Measurements from ENCODE around the gene GPR27.
A peak's percentile ranks its signal among the peaks of the same experiment; 100 is the strongest.

GPR27 gene

DNA sequence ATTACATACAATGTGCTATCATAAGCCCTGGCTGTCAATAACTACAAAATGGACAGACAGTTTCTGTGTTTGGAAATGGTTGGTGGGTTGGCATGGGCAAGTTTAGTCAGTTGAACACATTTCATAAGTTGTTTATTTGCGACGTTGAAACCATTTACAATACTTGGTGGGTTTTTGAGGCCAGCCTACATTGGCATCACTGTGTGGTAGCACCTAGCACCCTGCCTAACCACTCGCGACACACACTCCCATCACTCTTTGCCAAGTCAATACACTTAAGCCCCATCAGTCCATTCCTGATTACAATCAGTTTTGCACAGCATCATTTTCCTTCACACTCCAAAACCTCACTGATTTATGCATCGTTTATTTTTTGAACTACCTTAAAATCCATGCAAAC lies 17.5 kb downstream of the GPR27 start:
- H3K27ac ChIP-seq (ENCODE audit: low read depth, low read length): no peak overlapping the region
- H3K36me3 ChIP-seq (ENCODE audit: control insufficient read depth, insufficient read depth, low read length): no peaks in the 10 kb centered on the region
- H3K27me3 ChIP-seq (ENCODE audit: control insufficient read depth, insufficient read depth, low read length): no peaks in the 10 kb centered on the region
- no peak overlapping the region for H3K9ac ChIP-seq (ENCODE audit: low read length)
- H3K4me1 ChIP-seq (ENCODE audit: control insufficient read depth, insufficient read depth, low read length): peaks cover 33% of the 10 kb centered on the region
- no peaks in the 10 kb centered on the region for H3K9me3 ChIP-seq (ENCODE audit: control insufficient read depth, insufficient read depth, low read depth, low read length)
- H3K4me3 ChIP-seq (ENCODE audit: low read depth, low read length): no peak overlapping the region

DNA sequence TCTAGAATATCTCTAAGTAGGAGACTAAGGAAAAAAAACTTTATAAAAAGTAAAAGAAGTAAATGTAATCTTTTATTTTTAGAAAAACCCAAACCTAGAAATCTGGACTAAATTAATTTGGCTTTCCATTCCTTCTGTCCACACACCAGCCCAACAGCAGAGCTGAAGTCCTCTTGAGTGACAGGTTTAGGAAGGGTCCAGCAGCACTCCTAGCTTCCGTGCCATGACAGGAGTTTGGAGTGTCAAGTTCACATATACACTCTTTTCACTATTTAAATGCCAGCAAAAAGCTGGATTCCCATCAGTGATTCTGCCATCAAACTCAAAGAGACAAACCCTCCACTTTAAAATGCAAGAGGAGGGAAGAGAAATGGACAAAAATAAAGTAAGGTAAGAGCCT lies 18.2 kb downstream of the GPR27 start:
- peaks cover 33% of the 10 kb centered on the region for H3K4me1 ChIP-seq (ENCODE audit: control insufficient read depth, insufficient read depth, low read length)
- no peaks in the 10 kb centered on the region for H3K36me3 ChIP-seq (ENCODE audit: control insufficient read depth, insufficient read depth, low read length)
- no peak overlapping the region for H3K4me3 ChIP-seq (ENCODE audit: low read depth, low read length)
- H3K9ac ChIP-seq (ENCODE audit: low read length): no peak overlapping the region
- H3K27me3 ChIP-seq (ENCODE audit: control insufficient read depth, insufficient read depth, low read length): no peaks in the 10 kb centered on the region
- no peaks in the 10 kb centered on the region for H3K9me3 ChIP-seq (ENCODE audit: control insufficient read depth, insufficient read depth, low read depth, low read length)
- no peak overlapping the region for H3K27ac ChIP-seq (ENCODE audit: low read depth, low read length)

DNA sequence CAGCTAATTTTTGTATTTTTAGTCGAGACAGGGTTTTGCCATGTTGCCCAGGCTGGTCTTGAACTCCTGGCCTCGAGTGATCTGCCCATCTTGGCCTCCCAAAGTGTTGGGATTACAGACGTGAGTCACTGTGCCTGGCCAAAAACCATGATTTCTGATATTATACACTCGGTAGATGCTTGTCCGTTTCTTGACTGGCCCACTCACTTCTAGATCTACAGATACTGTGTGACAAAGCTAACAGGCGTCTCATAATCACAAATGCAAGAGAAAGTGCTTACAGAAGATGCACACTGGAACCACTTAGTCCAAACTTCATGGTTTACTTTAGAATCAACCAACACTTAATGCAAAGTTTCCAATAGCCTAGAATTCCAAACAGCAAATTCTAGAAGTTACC lies 22.9 kb downstream of the GPR27 start:
- peaks cover 5% of the 10 kb centered on the region for H3K27me3 ChIP-seq (ENCODE audit: control insufficient read depth, insufficient read depth, low read length)
- H3K4me1 ChIP-seq (ENCODE audit: control insufficient read depth, insufficient read depth, low read length): peaks cover 41% of the 10 kb centered on the region
- H3K9me3 ChIP-seq (ENCODE audit: control insufficient read depth, insufficient read depth, low read depth, low read length): no peaks in the 10 kb centered on the region
- H3K36me3 ChIP-seq (ENCODE audit: control insufficient read depth, insufficient read depth, low read length): no peaks in the 10 kb centered on the region
- no peak overlapping the region for H3K27ac ChIP-seq (ENCODE audit: low read depth, low read length)
- no peak overlapping the region for H3K4me3 ChIP-seq (ENCODE audit: low read depth, low read length)
- H3K9ac ChIP-seq (ENCODE audit: low read length): no peak overlapping the region

DNA sequence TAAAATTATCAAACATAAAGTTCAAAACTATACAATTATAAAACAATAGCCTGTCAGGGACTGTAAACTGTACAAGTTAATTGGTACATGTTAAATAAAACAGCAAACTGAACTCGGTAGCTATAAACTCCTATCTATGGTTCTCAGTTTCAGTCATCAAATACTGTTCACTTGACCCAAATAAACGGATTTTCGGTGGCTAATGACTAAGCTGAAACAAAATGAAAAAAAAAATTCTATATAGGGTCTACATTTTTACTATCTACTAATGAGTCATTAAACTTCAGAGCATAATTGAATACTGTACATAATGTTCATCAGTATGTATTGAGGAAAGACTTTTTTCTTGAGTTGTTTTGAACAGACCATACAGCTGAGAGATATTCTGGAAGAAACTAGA lies 24.7 kb downstream of the GPR27 start:
- H3K4me3 ChIP-seq (ENCODE audit: low read depth, low read length): no peak overlapping the region

DNA sequence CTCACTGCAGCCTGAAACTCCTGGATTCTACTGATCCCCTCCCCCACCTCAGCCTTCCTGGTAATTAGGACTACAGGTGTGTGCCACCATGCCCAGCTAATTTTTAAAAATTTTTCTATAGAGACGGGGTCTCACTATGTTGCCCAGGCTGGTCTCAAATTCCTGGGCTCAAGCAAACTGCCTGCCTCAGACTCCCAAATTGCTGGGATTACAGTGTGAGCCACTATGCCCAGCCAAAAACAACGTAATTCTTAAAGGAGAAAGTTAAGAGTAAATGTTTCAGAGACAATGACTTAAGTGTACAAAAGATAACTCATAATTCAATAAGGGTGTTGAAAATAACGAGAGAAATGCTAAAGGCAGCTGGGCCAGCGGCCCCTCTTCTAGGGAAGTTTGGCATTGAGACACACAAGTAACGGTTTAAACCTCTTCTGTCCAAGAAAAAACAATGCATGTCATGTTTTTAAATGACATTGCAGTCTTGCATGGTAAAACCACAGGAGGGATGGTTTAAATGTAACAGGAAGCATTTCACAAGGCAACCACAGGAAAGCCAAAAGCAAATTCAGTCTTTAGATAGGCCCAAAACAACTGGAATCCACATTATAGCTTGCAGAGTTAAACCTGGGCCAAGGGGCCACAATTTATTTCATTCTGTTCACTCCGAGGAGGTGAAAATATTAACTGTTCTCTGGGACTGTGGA lies 26.2 kb downstream of the GPR27 start:
- peaks cover 26% of the 10 kb centered on the region for H3K4me1 ChIP-seq (ENCODE audit: control insufficient read depth, insufficient read depth, low read length)

More for the DNA sequence above, 24.7 kb downstream of the GPR27 start:
- Histone ChIP-seq H3K9ac (ENCODE audit: low read length) (no peak overlapping the region), H3K36me3 (ENCODE audit: control insufficient read depth, insufficient read depth, low read length) (no peaks in the 10 kb centered on the region), H3K27ac (ENCODE audit: low read depth, low read length) (no peak overlapping the region), H3K27me3 (ENCODE audit: control insufficient read depth, insufficient read depth, low read length) (peaks cover 23% of the 10 kb centered on the region), H3K9me3 (ENCODE audit: control insufficient read depth, insufficient read depth, low read depth, low read length) (no peaks in the 10 kb centered on the region), H3K4me1 (ENCODE audit: control insufficient read depth, insufficient read depth, low read length) (peaks cover 28% of the 10 kb centered on the region)

DNA sequence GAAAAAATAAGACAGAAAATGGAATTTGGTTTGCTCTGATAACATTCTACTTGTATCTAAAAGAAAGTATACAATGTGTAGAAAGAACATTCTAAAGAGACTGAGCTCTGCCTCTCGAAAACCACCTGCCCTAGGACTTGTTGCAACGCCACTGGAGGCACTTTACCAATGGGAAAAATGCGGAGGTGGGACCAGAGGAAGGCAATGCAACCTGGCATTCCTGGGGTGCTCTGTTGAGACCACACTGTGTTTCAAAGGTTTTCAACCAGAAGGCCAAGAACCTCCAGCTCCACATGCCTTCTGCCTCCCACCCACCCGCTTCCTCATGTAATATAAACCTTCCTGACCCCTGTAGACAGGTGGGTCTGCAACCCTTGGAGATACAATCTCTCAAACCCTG lies 26.8 kb downstream of the GPR27 start:
- Histone ChIP-seq H3K27ac (ENCODE audit: low read depth, low read length) (0 out of 2 replicates have a peak overlapping the region, but pooled peaks have one; percentile 43), H3K9ac (ENCODE audit: low read length) (no peak overlapping the region), H3K9me3 (ENCODE audit: control insufficient read depth, insufficient read depth, low read depth, low read length) (no peaks in the 10 kb centered on the region), H3K27me3 (ENCODE audit: control insufficient read depth, insufficient read depth, low read length) (peaks cover 44% of the 10 kb centered on the region), H3K36me3 (ENCODE audit: control insufficient read depth, insufficient read depth, low read length) (no peaks in the 10 kb centered on the region), H3K4me1 (ENCODE audit: control insufficient read depth, insufficient read depth, low read length) (peaks cover 27% of the 10 kb centered on the region), H3K4me3 (ENCODE audit: low read depth, low read length) (no peak overlapping the region)

More for the DNA sequence above, 26.2 kb downstream of the GPR27 start:
- Histone ChIP-seq H3K27ac (ENCODE audit: low read depth, low read length) (0 out of 2 replicates have a peak overlapping the region, but pooled peaks have one; percentile 43), H3K9ac (ENCODE audit: low read length) (no peak overlapping the region), H3K4me3 (ENCODE audit: low read depth, low read length) (no peak overlapping the region), H3K27me3 (ENCODE audit: control insufficient read depth, insufficient read depth, low read length) (peaks cover 38% of the 10 kb centered on the region), H3K9me3 (ENCODE audit: control insufficient read depth, insufficient read depth, low read depth, low read length) (no peaks in the 10 kb centered on the region), H3K36me3 (ENCODE audit: control insufficient read depth, insufficient read depth, low read length) (no peaks in the 10 kb centered on the region)

DNA sequence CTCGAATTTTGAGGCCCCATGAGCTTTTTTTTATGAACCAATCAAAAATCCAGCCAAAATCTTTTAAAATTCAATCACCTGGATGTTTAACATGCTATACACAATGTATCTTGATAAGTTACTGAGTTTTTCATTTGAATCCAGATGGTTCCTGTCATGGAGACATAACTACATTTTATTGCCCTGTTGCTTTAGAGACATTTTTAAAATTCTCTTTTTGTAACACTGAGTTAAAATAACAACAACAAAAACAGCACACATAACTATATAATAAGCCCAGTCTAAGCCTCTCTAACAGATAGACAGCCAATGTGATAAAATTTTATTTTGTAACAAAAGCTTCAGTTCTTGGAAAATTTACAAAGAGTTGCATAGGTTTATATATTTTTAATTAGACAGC lies 29.5 kb downstream of the GPR27 start:
- Histone ChIP-seq H3K4me1 (ENCODE audit: control insufficient read depth, insufficient read depth, low read length) (peaks cover 32% of the 10 kb centered on the region), H3K27ac (ENCODE audit: low read depth, low read length) (no peak overlapping the region), H3K36me3 (ENCODE audit: control insufficient read depth, insufficient read depth, low read length) (no peaks in the 10 kb centered on the region), H3K4me3 (ENCODE audit: low read depth, low read length) (no peak overlapping the region), H3K27me3 (ENCODE audit: control insufficient read depth, insufficient read depth, low read length) (peaks cover 70% of the 10 kb centered on the region), H3K9me3 (ENCODE audit: control insufficient read depth, insufficient read depth, low read depth, low read length) (no peaks in the 10 kb centered on the region), H3K9ac (ENCODE audit: low read length) (no peak overlapping the region)

DNA sequence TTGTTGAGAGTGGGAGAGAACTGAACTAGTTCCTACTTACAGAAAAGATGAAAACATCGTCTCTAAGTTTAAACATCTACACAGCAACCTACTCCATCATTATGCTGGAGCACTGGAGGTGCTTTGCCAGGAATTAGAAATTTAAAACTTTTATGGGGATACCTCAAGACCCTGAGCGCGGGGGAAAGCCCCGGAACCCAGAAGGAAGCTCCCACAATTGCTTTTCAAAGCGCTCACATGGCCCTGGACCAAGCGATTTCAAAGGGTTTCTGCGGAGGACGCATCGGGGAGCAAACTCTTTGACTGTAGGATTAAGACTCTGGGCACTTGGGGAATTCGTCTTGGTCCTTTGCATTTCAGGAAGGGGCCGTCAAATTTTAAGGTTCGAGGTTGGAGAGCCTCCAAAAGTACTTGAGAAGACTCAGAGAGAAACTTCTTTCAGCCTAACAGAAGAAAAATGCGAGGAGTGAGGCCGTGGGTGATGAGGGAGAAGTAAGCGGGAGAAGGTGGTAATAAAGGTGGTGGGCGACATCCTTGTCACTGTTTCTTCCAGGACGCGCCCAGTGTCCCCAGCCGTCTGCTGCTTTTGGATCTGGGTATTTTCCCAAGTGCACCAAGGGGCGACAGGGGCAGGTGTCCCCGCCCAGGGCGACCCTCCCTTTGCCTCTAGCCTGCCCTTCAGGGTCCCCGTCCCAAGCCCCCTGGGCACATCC lies 30.7 kb downstream of the GPR27 start:
- Histone ChIP-seq H3K36me3 (ENCODE audit: control insufficient read depth, insufficient read depth, low read length) (no peaks in the 10 kb centered on the region), H3K9me3 (ENCODE audit: control insufficient read depth, insufficient read depth, low read depth, low read length) (no peaks in the 10 kb centered on the region), H3K9ac (ENCODE audit: low read length) (no peak overlapping the region), H3K4me3 (ENCODE audit: low read depth, low read length) (peak overlapping the region; percentile 64), H3K27ac (ENCODE audit: low read depth, low read length) (no peak overlapping the region), H3K4me1 (ENCODE audit: control insufficient read depth, insufficient read depth, low read length) (peaks cover 27% of the 10 kb centered on the region), H3K27me3 (ENCODE audit: control insufficient read depth, insufficient read depth, low read length) (peaks cover 70% of the 10 kb centered on the region)

DNA sequence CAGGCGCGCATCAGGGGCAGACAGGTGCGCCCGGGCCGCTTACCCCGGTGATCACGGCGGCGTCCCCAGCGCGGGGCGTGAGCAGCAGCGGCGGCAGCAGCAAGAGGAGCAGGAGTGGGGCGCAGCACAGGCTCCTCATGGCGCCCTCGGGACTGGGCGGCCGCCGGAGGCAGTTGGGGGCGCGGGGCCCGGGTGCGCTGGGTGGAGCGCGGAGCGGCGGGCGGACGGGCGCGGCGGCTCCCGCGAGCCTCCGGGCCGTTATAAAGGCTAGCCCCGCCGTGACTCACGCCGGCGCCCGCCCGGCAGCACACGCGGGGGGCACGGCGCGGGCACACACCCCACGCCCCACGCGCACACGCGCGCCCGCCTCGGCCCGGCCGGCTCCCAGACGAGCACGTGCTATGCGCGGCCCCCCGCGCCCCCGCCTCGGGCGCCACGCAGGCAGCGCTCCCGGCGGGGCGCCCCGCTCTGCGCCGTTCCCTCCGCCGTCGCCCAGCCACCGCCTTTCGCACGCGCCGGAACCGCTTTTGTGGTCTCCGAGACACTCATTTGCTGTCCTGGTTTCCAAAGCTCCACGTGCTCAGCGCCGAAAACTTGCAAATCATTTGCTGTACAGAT lies 31.4 kb downstream of the GPR27 start, which contains the start of gene PROK2:
PROK2 (minus strand) TSS at position 235 of the 618 bp plus-strand sequence; CDS start at position 139, 96 bp downstream.
- peak within 1 kb of the TSS; percentile 29 for H3K9ac ChIP-seq (ENCODE audit: low read length)
- no peaks in the 10 kb centered on the region for H3K36me3 ChIP-seq (ENCODE audit: control insufficient read depth, insufficient read depth, low read length)
- no peak within 1 kb of the TSS for H3K27ac ChIP-seq (ENCODE audit: low read depth, low read length)
- peak within 1 kb of the TSS; percentile 64 for H3K4me3 ChIP-seq (ENCODE audit: low read depth, low read length)
- peaks cover 20% of the 10 kb centered on the region for H3K4me1 ChIP-seq (ENCODE audit: control insufficient read depth, insufficient read depth, low read length)
- H3K27me3 ChIP-seq (ENCODE audit: control insufficient read depth, insufficient read depth, low read length): peaks cover 70% of the 10 kb centered on the region
- no peaks in the 10 kb centered on the region for H3K9me3 ChIP-seq (ENCODE audit: control insufficient read depth, insufficient read depth, low read depth, low read length)

DNA sequence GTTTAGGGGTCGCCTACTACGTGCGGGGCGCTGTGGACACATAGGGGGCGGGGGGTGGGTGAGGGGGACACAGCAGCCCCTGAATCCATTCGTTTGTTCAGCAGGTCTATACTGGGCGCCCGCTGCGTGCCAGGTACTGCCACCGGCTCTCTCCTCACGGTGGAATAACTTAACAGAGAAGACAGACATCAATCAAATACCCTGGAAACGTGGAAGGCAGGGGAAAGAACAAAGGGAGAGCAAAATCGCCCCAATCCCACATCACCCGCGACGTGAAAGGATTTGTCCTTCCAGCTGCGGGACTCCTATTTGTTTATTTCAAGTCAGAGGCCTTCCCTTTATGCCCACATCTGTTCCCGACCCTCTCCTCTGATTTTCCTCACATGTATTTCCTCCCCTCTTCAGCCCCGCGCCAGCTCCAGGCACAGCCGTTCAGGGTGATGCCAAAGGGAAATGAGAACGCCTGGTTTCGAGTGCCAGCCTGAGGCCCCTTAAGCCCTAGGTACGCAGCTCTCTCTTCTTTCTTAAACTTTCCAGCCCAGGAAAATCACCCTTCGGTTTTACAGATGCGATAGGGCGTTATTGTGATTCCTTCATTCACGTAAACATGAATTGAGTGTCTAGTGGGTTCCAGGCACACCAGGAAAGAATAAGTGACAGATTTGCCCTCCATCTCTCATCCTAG lies 32.0 kb downstream of the GPR27 start:
- no peaks in the 10 kb centered on the region for H3K9me3 ChIP-seq (ENCODE audit: control insufficient read depth, insufficient read depth, low read depth, low read length)
- no peak overlapping the region for H3K27ac ChIP-seq (ENCODE audit: low read depth, low read length)
- peak overlapping the region; percentile 29 for H3K9ac ChIP-seq (ENCODE audit: low read length)
- H3K27me3 ChIP-seq (ENCODE audit: control insufficient read depth, insufficient read depth, low read length): peaks cover 70% of the 10 kb centered on the region
- no peaks in the 10 kb centered on the region for H3K36me3 ChIP-seq (ENCODE audit: control insufficient read depth, insufficient read depth, low read length)
- peak overlapping the region; percentile 64 for H3K4me3 ChIP-seq (ENCODE audit: low read depth, low read length)
- H3K4me1 ChIP-seq (ENCODE audit: control insufficient read depth, insufficient read depth, low read length): peaks cover 13% of the 10 kb centered on the region
